ENCODE results near the gene AGMO.

GRCh38 chr7:15352421-15353206, 209.2 kb downstream of the AGMO start:
- no peak for TF ChIP-seq CTCF (conservative IDR thresholded peaks at IDR 0.05; ENCODE audit: low read depth, low read length)
- TF ChIP-seq EZH2 (IDR thresholded peaks at IDR 0.05; ENCODE audit: low read length, unreplicated experiment) = no peak
- TF ChIP-seq EZH2phosphoT487 (IDR thresholded peaks at IDR 0.05; ENCODE audit: borderline replicate concordance, low read length) = no peak

Measured in PC-3 (cell line).